MCF 10A (cell line): ENCODE measurements around the gene DLK1. TPM values are rescaled to one million over a fixed set of nuclear protein-coding genes. Genes with fewer than 3 reads are reported as not detected.

Experiments
- BruUV-seq: library from RNA; stranded (reverse); fragments of 400-500 nt; replicated peaks from 2 replicates; lab custom pipeline; 2021; lab: Mats Ljungman, UMichigan
- CTCF ChIA-PET: fragments of 300-600 bp; sonication (Branson Sonifier 250); formaldehyde crosslinking; extraction: SDS; loops from one replicate; lab custom pipeline; 2021; ENCODE audit warnings: antibody characterized with exemption, inconsistent platforms; lab: Yijun Ruan, JAX
- POLR2A ChIA-PET: fragments of 300-600, 350-650 bp; sonication (Branson Sonifier 250); formaldehyde crosslinking; extraction: SDS; loops from one replicate; lab custom pipeline; 2020; ENCODE audit warnings: antibody characterized with exemption, inconsistent platforms; lab: Yijun Ruan, JAX
- DNase-seq: peaks from one replicate; pipeline ENCODE4 v3.0.0-alpha.2; 2018; ENCODE audit not compliant: unreplicated experiment
- H3K27ac Mint-ChIP-seq: one replicate; pipeline ENCODE4 v1.8.0; 2022; ENCODE audit warnings: mild to moderate bottlenecking, low read depth, mixed read lengths; ENCODE audit not compliant: unreplicated experiment
- H3K27me3 Mint-ChIP-seq: one replicate; pipeline ENCODE4 v1.8.0; 2022; ENCODE audit warnings: mixed read lengths; ENCODE audit not compliant: insufficient read depth, unreplicated experiment
- H3K36me3 Mint-ChIP-seq: one replicate; pipeline ENCODE4 v1.8.0; 2022; ENCODE audit warnings: mild to moderate bottlenecking, moderate library complexity, mixed read lengths; ENCODE audit not compliant: insufficient read depth, unreplicated experiment
- H3K4me1 Mint-ChIP-seq: one replicate; pipeline ENCODE4 v1.8.0; 2022; ENCODE audit warnings: mixed read lengths; ENCODE audit not compliant: insufficient read depth, unreplicated experiment
- H3K4me3 Mint-ChIP-seq: one replicate; pipeline ENCODE4 v1.8.0; 2022; ENCODE audit warnings: mild to moderate bottlenecking, moderate library complexity, mixed read lengths; ENCODE audit not compliant: unreplicated experiment
- H3K9me3 Mint-ChIP-seq: one replicate; pipeline ENCODE4 v1.8.0; 2022; ENCODE audit warnings: mixed read lengths; ENCODE audit not compliant: unreplicated experiment
- CTCF ChIP-seq: fragments of 200-600 bp; IDR thresholded peaks from one replicate; pipeline ENCODE4 v1.8.0; 2022; ENCODE audit warnings: antibody characterized with exemption, mild to moderate bottlenecking; ENCODE audit not compliant: unreplicated experiment
- intact Hi-C: fragments of 100-400 bp; cut with micrococcal nuclease; formaldehyde crosslinking; loops from 2 replicates; pipeline ENCODE4 v1.14.1; 2022
- total RNA-seq: library from RNA; stranded (reverse); gene quantifications from 2 replicates; pipeline ENCODE4 v1.2.3, GENCODE V29; 2022

The DLK1 gene
- total RNA-seq, 1 experiment from 2014 or later: not detected

GRCh38 chr14:100690672-100691071 lies 36.0 kb upstream of the DLK1 start:
- no TSS peak for BruUV-seq
- Mint-ChIP-seq H3K4me3 (no peak overlapping the region), H3K36me3 (no peaks in the 10 kb centered on the region), H3K27ac (no peak overlapping the region), H3K9me3 (no peaks in the 10 kb centered on the region), H3K27me3 (no peaks in the 10 kb centered on the region), H3K4me1 (peaks cover 28% of the 10 kb centered on the region)
- ChIA-PET POLR2A (interaction anchor here (0.7 kb wide), 1 partner anchor 458 kb away, joined by 4 read pairs; no protein-coding TSS in a partner anchor), CTCF (interaction anchor here (0.6 to 1.1 kb wide), 2 partner anchors 163 to 306 kb away, joined by 3 to 5 read pairs; no protein-coding TSS in a partner anchor)
- intact Hi-C loops: no loop called here
- TF ChIP-seq CTCF: no peak
- DNase-seq: no peak

- ChIA-PET POLR2A (no interaction called here), CTCF (interaction anchor here (0.6 kb wide), 2 partner anchors 306 to 437 kb away, joined by 3 read pairs; no protein-coding TSS in a partner anchor)
- no peak for TF ChIP-seq CTCF
- no TSS peak for BruUV-seq
- no peak for DNase-seq
- Mint-ChIP-seq H3K36me3 (no peaks in the 10 kb centered on the region), H3K4me1 (peaks cover 28% of the 10 kb centered on the region), H3K9me3 (no peaks in the 10 kb centered on the region), H3K27me3 (no peaks in the 10 kb centered on the region), H3K4me3 (no peak overlapping the region), H3K27ac (no peak overlapping the region)
- intact Hi-C loops: no loop called here
Measured at GRCh38 chr14:100691395-100692056, 35.2 kb upstream of the DLK1 start.

- H3K27ac Mint-ChIP-seq: peak overlapping the region; percentile 92
- ChIA-PET POLR2A (interaction anchor here (0.6 to 0.8 kb wide), 2 partner anchors 105 to 307 kb away, joined by 3 read pairs; no protein-coding TSS in a partner anchor), CTCF (no interaction called here)
- H3K9me3 Mint-ChIP-seq: no peaks in the 10 kb centered on the region
- no TSS peak for BruUV-seq
- no peaks in the 10 kb centered on the region for H3K27me3 Mint-ChIP-seq
- TF ChIP-seq CTCF: no peak
- intact Hi-C loops: no loop called here
- H3K4me1 Mint-ChIP-seq: peaks cover 28% of the 10 kb centered on the region
- DNase-seq: no peak
- no peaks in the 10 kb centered on the region for H3K36me3 Mint-ChIP-seq
- peak overlapping the region; percentile 73 for H3K4me3 Mint-ChIP-seq
Measured at GRCh38 chr14:100692256-100692655, 34.4 kb upstream of the DLK1 start.

- ChIA-PET CTCF (interaction anchor here (0.6 to 0.8 kb wide), 2 partner anchors 11 to 30 kb away, joined by 3 read pairs; no protein-coding TSS in a partner anchor), POLR2A (interaction anchor here (0.5 to 0.8 kb wide), 3 partner anchors 105 to 308 kb away, joined by 3 read pairs; no protein-coding TSS in a partner anchor)
- Mint-ChIP-seq H3K27me3 (no peaks in the 10 kb centered on the region), H3K27ac (peak overlapping the region; percentile 92), H3K4me1 (peaks cover 28% of the 10 kb centered on the region), H3K9me3 (no peaks in the 10 kb centered on the region), H3K36me3 (no peaks in the 10 kb centered on the region), H3K4me3 (peak overlapping the region; percentile 73)
- intact Hi-C loops: loop anchor here (1.0 kb wide), 1 partner anchor 54 kb away; no protein-coding TSS in a partner anchor
- BruUV-seq: TSS peak; percentile 67
- DNase-seq: peak; percentile 96
- TF ChIP-seq CTCF: no peak
Measured at GRCh38 chr14:100692859-100693558, 33.7 kb upstream of the DLK1 start.
